ENCODE data around the gene GET3. TPM values are rescaled to one million over a fixed set of nuclear protein-coding genes. Genes with fewer than 3 reads are reported as not detected.

The GET3 gene
- total and polyA plus RNA-seq, 9 donors, result 26.2 to 68.1 (median 47.7) TPM

- Histone ChIP-seq H3K4me1 (ENCODE audit: insufficient read depth) (peaks cover 14% of the 10 kb centered on the region), H3K27me3 (no peaks in the 10 kb centered on the region), H3K36me3 (no peaks in the 10 kb centered on the region), H3K27ac (peak overlapping the region; percentile 84 to 94), H3K9me3 (no peaks in the 10 kb centered on the region), H3K4me3 (peak overlapping the region; percentile 49)
- no peak for DNase-seq
- intact Hi-C loops (cut with DNase I), result no loop called here
- 6 to 19% (median 14%) methylated on average over 6 of the region's 6 CpGs for WGBS, 3 donors
- TF ChIP-seq EP300 (IDR thresholded peaks at IDR 0.05) (no peak), POLR2A (IDR thresholded peaks at IDR 0.05) (peak; percentile 10)
These were observed 41.5 kb downstream of the GET3 start for GRCh38 chr19:12778905-12779161.

- DNase-seq, result peak; percentile 75 to 85 (median 84)
- H3K36me3 ChIP-seq, result no peaks in the 10 kb centered on the region
- peak; percentile 11 for TF ChIP-seq POLR2A (IDR thresholded peaks at IDR 0.05)
- no peak for TF ChIP-seq CTCF (IDR thresholded peaks at IDR 0.05)
- TF ChIP-seq EP300 (IDR thresholded peaks at IDR 0.05), result peak; percentile 58
- H3K27me3 ChIP-seq, result no peaks in the 10 kb centered on the region
- H3K9me3 ChIP-seq, result no peaks in the 10 kb centered on the region
- H3K4me1 ChIP-seq (ENCODE audit: insufficient read depth), result peaks cover 17% of the 10 kb centered on the region
- 21 to 39% (median 26%) methylated on average over 13 to 15 of the region's 15 CpGs for WGBS, 3 donors
- intact Hi-C loops (cut with DNase I), result no loop called here
- peak overlapping the region; percentile 49 for H3K4me3 ChIP-seq
- H3K27ac ChIP-seq, result peak overlapping the region; percentile 84 to 94
These were observed 42.1 kb downstream of the GET3 start for GRCh38 chr19:12779162-12779993.

- 5 to 8% (median 5%) methylated on average over 12 of the region's 12 CpGs for WGBS, 3 donors
- no peak for TF ChIP-seq CTCF (IDR thresholded peaks at IDR 0.05)
- no peak for TF ChIP-seq POLR2A (IDR thresholded peaks at IDR 0.05)
- no peak for TF ChIP-seq EP300 (IDR thresholded peaks at IDR 0.05)
- H3K27me3 ChIP-seq, result no peaks in the 10 kb centered on the region
- H3K36me3 ChIP-seq, result no peaks in the 10 kb centered on the region
- peak overlapping the region; percentile 46 for H3K4me3 ChIP-seq
- DNase-seq, result no peak
- no peaks in the 10 kb centered on the region for H3K9me3 ChIP-seq
- intact Hi-C loops (cut with DNase I), result loop anchor here in 1 of 4 donors (10.0 kb wide), 1 partner anchor 1063 kb away; no protein-coding TSS in a partner anchor
- H3K27ac ChIP-seq, result peak overlapping the region; percentile 64 to 99
- H3K4me1 ChIP-seq (ENCODE audit: insufficient read depth), result peaks cover 19% of the 10 kb centered on the region
These were observed 44.8 kb downstream of the GET3 start for GRCh38 chr19:12782174-12782423.

GRCh38 chr19:12782424-12783290, 45.4 kb downstream of the GET3 start:
- Histone ChIP-seq H3K4me3 (peak overlapping the region; percentile 46), H3K4me1 (ENCODE audit: insufficient read depth) (peaks cover 19% of the 10 kb centered on the region), H3K9me3 (no peaks in the 10 kb centered on the region), H3K27me3 (no peaks in the 10 kb centered on the region), H3K27ac (peak overlapping the region; percentile 64 to 99), H3K36me3 (no peaks in the 10 kb centered on the region)
- peak; percentile 43 for TF ChIP-seq POLR2A (IDR thresholded peaks at IDR 0.05)
- peak; percentile 94 for TF ChIP-seq EP300 (IDR thresholded peaks at IDR 0.05)
- peak in 1 of 3 donors; percentile 38 for TF ChIP-seq CTCF (IDR thresholded peaks at IDR 0.05)
- WGBS, 3 donors, result 0 to 1% (median 1%) methylated on average over 48 to 88 of the region's 88 CpGs
- intact Hi-C loops (cut with DNase I), result loop anchor here in 1 of 4 donors (10.0 kb wide), 1 partner anchor 1062 kb away; no protein-coding TSS in a partner anchor
- DNase-seq, result peak; percentile 91 to 96 (median 96)

All from ovary (tissue), 9 donors.